ENCODE measurements around the gene TMEM80. TPM values are rescaled to one million over a fixed set of nuclear protein-coding genes. Genes with fewer than 3 reads are reported as not detected.
A peak's percentile ranks its signal among the peaks of the same experiment; 100 is the strongest.

TMEM80 gene
- total and polyA plus RNA-seq, 2 of the 8 experiments (the other 6 are each of a cell fraction or from before 2014, with no cell fraction given) = 8.0 to 16.3 TPM

DNA sequence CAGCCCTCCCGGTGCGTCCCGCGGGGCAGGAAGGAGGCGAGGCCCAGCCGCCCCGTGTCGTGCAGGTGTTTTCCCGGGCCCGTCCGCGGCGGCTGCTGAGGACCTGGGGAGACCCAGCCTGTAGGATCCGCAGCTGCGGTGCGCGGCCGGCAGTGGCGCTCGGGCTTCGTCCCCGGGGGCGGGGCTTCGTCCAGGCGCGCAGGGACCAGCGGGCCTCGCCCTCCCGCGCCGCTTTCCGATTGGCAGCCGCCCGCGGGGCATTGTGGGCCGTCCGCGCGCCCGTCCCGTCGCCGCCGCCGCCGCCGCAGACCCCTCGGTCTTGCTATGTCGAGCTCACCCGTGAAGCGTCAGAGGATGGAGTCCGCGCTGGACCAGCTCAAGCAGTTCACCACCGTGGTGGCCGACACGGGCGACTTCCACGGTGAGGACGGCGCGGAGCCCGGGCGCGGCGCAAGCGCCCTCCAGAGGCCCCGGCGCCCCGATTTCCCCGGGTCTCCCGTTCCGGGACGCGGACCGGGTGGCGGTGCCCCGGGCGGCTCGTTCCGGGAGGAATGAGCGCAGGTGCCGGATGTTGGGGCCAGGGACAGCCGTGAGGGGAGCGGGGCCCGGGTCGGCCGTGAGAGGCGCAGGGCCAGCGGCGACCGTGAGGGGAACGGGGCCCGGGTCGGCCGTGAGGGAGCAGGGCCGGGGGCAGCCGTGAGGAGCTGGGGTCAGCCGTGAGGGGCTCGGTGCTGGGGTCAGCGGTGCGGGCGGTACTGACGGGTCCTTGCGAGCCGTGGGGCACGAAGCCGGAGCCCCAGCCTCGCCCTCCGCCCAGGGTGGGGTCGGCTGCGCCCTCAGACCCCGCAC, 51.8 kb downstream of the TMEM80 start, which contains the start of gene TALDO1 (continued):
- TF ChIP-seq CHD2 (IDR thresholded peaks at IDR 0.05; ENCODE audit: low read length) = no peak
- TF ChIP-seq RXRA (IDR thresholded peaks at IDR 0.05; ENCODE audit: insufficient read depth, low read depth, low read length) = no peak
- no peak for TF ChIP-seq SRF (IDR thresholded peaks at IDR 0.05; ENCODE audit: low read depth, low read length)
- no peak for TF ChIP-seq SIRT6 (IDR thresholded peaks at IDR 0.05; ENCODE audit: low read length)
- TF ChIP-seq POU5F1 (IDR thresholded peaks at IDR 0.05; ENCODE audit: low read depth, low read length) = no peak
- 0 out of 2 replicates have a peak, but pooled peaks have one; percentile 34 for TF ChIP-seq KDM5A (IDR thresholded peaks at IDR 0.05; ENCODE audit: low read length)
- peak; percentile 43; the same call in 1 of the 2 replicates for TF ChIP-seq TBP (IDR thresholded peaks at IDR 0.05; ENCODE audit: low read depth, low read length)
- TF ChIP-seq FOSL1 (IDR thresholded peaks at IDR 0.05; ENCODE audit: insufficient read depth, low read depth, low read length) = no peak
- TF ChIP-seq, protein P1, sequence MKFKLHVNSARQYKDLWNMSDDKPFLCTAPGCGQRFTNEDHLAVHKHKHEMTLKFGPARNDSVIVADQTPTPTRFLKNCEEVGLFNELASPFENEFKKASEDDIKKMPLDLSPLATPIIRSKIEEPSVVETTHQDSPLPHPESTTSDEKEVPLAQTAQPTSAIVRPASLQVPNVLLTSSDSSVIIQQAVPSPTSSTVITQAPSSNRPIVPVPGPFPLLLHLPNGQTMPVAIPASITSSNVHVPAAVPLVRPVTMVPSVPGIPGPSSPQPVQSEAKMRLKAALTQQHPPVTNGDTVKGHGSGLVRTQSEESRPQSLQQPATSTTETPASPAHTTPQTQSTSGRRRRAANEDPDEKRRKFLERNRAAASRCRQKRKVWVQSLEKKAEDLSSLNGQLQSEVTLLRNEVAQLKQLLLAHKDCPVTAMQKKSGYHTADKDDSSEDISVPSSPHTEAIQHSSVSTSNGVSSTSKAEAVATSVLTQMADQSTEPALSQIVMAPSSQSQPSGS (IDR thresholded peaks at IDR 0.05; ENCODE audit: low read length) = no peak
- no peak for TF ChIP-seq NANOG (IDR thresholded peaks at IDR 0.05; ENCODE audit: insufficient read depth, low read depth, low read length, poor library complexity, severe bottlenecking)
- no peak for TF ChIP-seq BRCA1 (IDR thresholded peaks at IDR 0.05; ENCODE audit: low read depth, low read length)
- no peak for TF ChIP-seq SP2 (IDR thresholded peaks at IDR 0.05; ENCODE audit: low read length)
- TF ChIP-seq, protein P2, sequence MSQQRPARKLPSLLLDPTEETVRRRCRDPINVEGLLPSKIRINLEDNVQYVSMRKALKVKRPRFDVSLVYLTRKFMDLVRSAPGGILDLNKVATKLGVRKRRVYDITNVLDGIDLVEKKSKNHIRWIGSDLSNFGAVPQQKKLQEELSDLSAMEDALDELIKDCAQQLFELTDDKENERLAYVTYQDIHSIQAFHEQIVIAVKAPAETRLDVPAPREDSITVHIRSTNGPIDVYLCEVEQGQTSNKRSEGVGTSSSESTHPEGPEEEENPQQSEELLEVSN (IDR thresholded peaks at IDR 0.05) = peak; percentile 88
- TF ChIP-seq CBX5 (IDR thresholded peaks at IDR 0.05; ENCODE audit: low read depth, low read length) = no peak
- no peak for TF ChIP-seq CBX8 (IDR thresholded peaks at IDR 0.05; ENCODE audit: borderline replicate concordance, low read depth, low read length)
- peak; percentile 74 for TF ChIP-seq POLR2AphosphoS5 (IDR thresholded peaks at IDR 0.05; ENCODE audit: low read depth, low read length)
- TF ChIP-seq, protein P3, sequence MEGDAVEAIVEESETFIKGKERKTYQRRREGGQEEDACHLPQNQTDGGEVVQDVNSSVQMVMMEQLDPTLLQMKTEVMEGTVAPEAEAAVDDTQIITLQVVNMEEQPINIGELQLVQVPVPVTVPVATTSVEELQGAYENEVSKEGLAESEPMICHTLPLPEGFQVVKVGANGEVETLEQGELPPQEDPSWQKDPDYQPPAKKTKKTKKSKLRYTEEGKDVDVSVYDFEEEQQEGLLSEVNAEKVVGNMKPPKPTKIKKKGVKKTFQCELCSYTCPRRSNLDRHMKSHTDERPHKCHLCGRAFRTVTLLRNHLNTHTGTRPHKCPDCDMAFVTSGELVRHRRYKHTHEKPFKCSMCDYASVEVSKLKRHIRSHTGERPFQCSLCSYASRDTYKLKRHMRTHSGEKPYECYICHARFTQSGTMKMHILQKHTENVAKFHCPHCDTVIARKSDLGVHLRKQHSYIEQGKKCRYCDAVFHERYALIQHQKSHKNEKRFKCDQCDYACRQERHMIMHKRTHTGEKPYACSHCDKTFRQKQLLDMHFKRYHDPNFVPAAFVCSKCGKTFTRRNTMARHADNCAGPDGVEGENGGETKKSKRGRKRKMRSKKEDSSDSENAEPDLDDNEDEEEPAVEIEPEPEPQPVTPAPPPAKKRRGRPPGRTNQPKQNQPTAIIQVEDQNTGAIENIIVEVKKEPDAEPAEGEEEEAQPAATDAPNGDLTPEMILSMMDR (IDR thresholded peaks at IDR 0.05; ENCODE audit: control extremely low read depth in 1 of 3, insufficient read depth in 1 of 3, low read depth in 1 of 3, low read length in 3 of 3) = peak in 1 of 3 experiments; percentile 19; a peak in 1 of 4 replicates
- no peak for TF ChIP-seq CEBPB (IDR thresholded peaks at IDR 0.05; ENCODE audit: low read depth, low read length)
- TF ChIP-seq RBBP5 (IDR thresholded peaks at IDR 0.05; ENCODE audit: borderline replicate concordance, low read depth, low read length) = peak; percentile 72; the same call in 1 of the 2 replicates
